ENCODE results near the gene GRIN2A. TPM values are rescaled to one million over a fixed set of nuclear protein-coding genes. Genes with fewer than 3 reads are reported as not detected.

GRIN2A gene
- polyA plus RNA-seq, 1 donor (not counting 4 experiments of a cell fraction or from before 2014, with no cell fraction given): 0.01 TPM

- no peak for TF ChIP-seq EZH2 (IDR thresholded peaks at IDR 0.05; ENCODE audit: low read length)
- FAIRE-seq (no peak), DNase-seq (ENCODE audit: low read depth, low spot score) (no peak)
- Histone ChIP-seq H3K9me3 (ENCODE audit: control insufficient read depth, low read depth, low read length) (no peaks in the 10 kb centered on the region), H4K20me1 (ENCODE audit: control insufficient read depth, extremely low read depth, insufficient read depth, low read length) (no peaks in the 10 kb centered on the region), H3K27ac (ENCODE audit: control insufficient read depth, insufficient read depth, low read length) (no peak overlapping the region), H3K27me3 (ENCODE audit: control insufficient read depth, extremely low read depth, insufficient read depth, low read length) (peaks cover 36% of the 10 kb centered on the region), H3K79me2 (ENCODE audit: control insufficient read depth, insufficient read depth, low read length) (no peaks in the 10 kb centered on the region), H3K4me3 (ENCODE audit: control insufficient read depth in 2 of 3, extremely low read depth in 1 of 3, insufficient read depth in 2 of 3, low read depth in 1 of 3, low read length in 3 of 3) (no peak overlapping the region), H3K36me3 (ENCODE audit: control insufficient read depth in 2 of 2, extremely low read depth in 1 of 2, insufficient read depth in 2 of 2, low read length in 2 of 2) (no peaks in the 10 kb centered on the region), H2AFZ (ENCODE audit: control insufficient read depth, low read length) (no peak overlapping the region), H3K4me2 (ENCODE audit: control insufficient read depth, extremely low read depth, insufficient read depth, low read depth, low read length) (no peak overlapping the region), H3K4me1 (ENCODE audit: control insufficient read depth, extremely low read depth, insufficient read depth, low read length) (peaks cover 10% of the 10 kb centered on the region), H3K9me1 (ENCODE audit: control insufficient read depth, extremely low read depth, insufficient read depth, low read length) (no peaks in the 10 kb centered on the region), H3K9ac (ENCODE audit: control insufficient read depth, extremely low read depth, insufficient read depth, low read length) (no peak overlapping the region)
- dilution Hi-C loops (cut with MboI; ENCODE audit: extremely low pct_ligation_motif_present, low sequenced_read_pairs): no loop called here
These were observed 3.7 kb downstream of the GRIN2A start for GRCh38 chr16:10178526-10178925.

- H3K4me3 ChIP-seq (ENCODE audit: control insufficient read depth in 2 of 3, extremely low read depth in 1 of 3, insufficient read depth in 2 of 3, low read depth in 1 of 3, low read length in 3 of 3): no peak overlapping the region
- TF ChIP-seq, protein P1, sequence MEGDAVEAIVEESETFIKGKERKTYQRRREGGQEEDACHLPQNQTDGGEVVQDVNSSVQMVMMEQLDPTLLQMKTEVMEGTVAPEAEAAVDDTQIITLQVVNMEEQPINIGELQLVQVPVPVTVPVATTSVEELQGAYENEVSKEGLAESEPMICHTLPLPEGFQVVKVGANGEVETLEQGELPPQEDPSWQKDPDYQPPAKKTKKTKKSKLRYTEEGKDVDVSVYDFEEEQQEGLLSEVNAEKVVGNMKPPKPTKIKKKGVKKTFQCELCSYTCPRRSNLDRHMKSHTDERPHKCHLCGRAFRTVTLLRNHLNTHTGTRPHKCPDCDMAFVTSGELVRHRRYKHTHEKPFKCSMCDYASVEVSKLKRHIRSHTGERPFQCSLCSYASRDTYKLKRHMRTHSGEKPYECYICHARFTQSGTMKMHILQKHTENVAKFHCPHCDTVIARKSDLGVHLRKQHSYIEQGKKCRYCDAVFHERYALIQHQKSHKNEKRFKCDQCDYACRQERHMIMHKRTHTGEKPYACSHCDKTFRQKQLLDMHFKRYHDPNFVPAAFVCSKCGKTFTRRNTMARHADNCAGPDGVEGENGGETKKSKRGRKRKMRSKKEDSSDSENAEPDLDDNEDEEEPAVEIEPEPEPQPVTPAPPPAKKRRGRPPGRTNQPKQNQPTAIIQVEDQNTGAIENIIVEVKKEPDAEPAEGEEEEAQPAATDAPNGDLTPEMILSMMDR (optimal IDR thresholded peaks at IDR 0.05 in 1 of 3, IDR thresholded peaks at IDR 0.05 in 1 of 3, conservative IDR thresholded peaks at IDR 0.05 in 1 of 3; ENCODE audit: extremely low read depth in 1 of 3, insufficient read depth in 2 of 3, low read length in 3 of 3): no peak
- no peak for TF ChIP-seq EZH2 (IDR thresholded peaks at IDR 0.05; ENCODE audit: low read length)
- FAIRE-seq (peak; percentile 75), DNase-seq (ENCODE audit: low read depth, low spot score) (peak; percentile 44)
- no peaks in the 10 kb centered on the region for H3K36me3 ChIP-seq (ENCODE audit: control insufficient read depth in 2 of 2, extremely low read depth in 1 of 2, insufficient read depth in 2 of 2, low read length in 2 of 2)
- peaks cover 32% of the 10 kb centered on the region for H3K27me3 ChIP-seq (ENCODE audit: control insufficient read depth, extremely low read depth, insufficient read depth, low read length)
- no peak overlapping the region for H3K9ac ChIP-seq (ENCODE audit: control insufficient read depth, extremely low read depth, insufficient read depth, low read length)
- peak overlapping the region; percentile 69 for H3K4me2 ChIP-seq (ENCODE audit: control insufficient read depth, extremely low read depth, insufficient read depth, low read depth, low read length)
- no peaks in the 10 kb centered on the region for H3K79me2 ChIP-seq (ENCODE audit: control insufficient read depth, insufficient read depth, low read length)
- H3K9me1 ChIP-seq (ENCODE audit: control insufficient read depth, extremely low read depth, insufficient read depth, low read length): no peaks in the 10 kb centered on the region
- no peaks in the 10 kb centered on the region for H4K20me1 ChIP-seq (ENCODE audit: control insufficient read depth, extremely low read depth, insufficient read depth, low read length)
- H3K27ac ChIP-seq (ENCODE audit: control insufficient read depth, insufficient read depth, low read length): no peak overlapping the region
- no peaks in the 10 kb centered on the region for H3K9me3 ChIP-seq (ENCODE audit: control insufficient read depth, low read depth, low read length)
- peak overlapping the region; percentile 26 for H2AFZ ChIP-seq (ENCODE audit: control insufficient read depth, low read length)
- dilution Hi-C loops (cut with MboI; ENCODE audit: extremely low pct_ligation_motif_present, low sequenced_read_pairs): no loop called here
- peaks cover 10% of the 10 kb centered on the region for H3K4me1 ChIP-seq (ENCODE audit: control insufficient read depth, extremely low read depth, insufficient read depth, low read length)
These were observed 4.1 kb downstream of the GRIN2A start for GRCh38 chr16:10178080-10178479.

All from keratinocyte (primary cell).